Parietal lobe (tissue), 2 donors: Measurements from ENCODE around the gene CTAGE6. TPM values are rescaled to one million over a fixed set of nuclear protein-coding genes. Genes with fewer than 3 reads are reported as not detected.

Experiments used
- small RNA-seq: library from RNA; depleted of rRNA; stranded (forward); fragments of <200 nt; gene quantifications from one replicate; pipeline ENCODE3, GENCODE V24; 2014; ENCODE audit warnings: low replicate concordance
- total RNA-seq: library from RNA; depleted of rRNA; stranded (reverse); fragments of >200 nt; gene quantifications from one replicate; pipeline ENCODE4 v1.2.3, GENCODE V29; 2014

Gene CTAGE6
- not detected for total RNA-seq

GRCh38 chr7:143757596-143757995 is at the start of gene CTAGE6:
CTAGE6 (minus strand) TSS chr7:143757696; CDS start chr7:143757658, 38 bp downstream.

Small RNAs within 50 kb of the gene (small RNA-seq; reads per million reads assigned to genes)
- gene RNU6-267P: not detected

Other genes with a start within 250 kb of the CTAGE6 start
- 0.94 TPM for gene CTAGE15, start 185.9 kb downstream of the CTAGE6 start, total RNA-seq
- gene TCAF2, start 136.7 kb downstream of the CTAGE6 start, total RNA-seq: 1.6 TPM
- gene TCAF1, start 144.5 kb upstream of the CTAGE6 start, total RNA-seq: 206 TPM
- not detected for gene OR2F2, start 177.5 kb upstream of the CTAGE6 start, total RNA-seq
- not detected for gene OR2F1, start 197.1 kb upstream of the CTAGE6 start, total RNA-seq
- gene OR6B1, start 242.6 kb upstream of the CTAGE6 start, total RNA-seq: not detected